ENCODE data around the gene GOT1. TPM values are rescaled to one million over a fixed set of nuclear protein-coding genes. Genes with fewer than 3 reads are reported as not detected.

Gene GOT1
- total RNA-seq, 2 experiments from 2014 or later, result 36.0 to 36.9 TPM

DNA sequence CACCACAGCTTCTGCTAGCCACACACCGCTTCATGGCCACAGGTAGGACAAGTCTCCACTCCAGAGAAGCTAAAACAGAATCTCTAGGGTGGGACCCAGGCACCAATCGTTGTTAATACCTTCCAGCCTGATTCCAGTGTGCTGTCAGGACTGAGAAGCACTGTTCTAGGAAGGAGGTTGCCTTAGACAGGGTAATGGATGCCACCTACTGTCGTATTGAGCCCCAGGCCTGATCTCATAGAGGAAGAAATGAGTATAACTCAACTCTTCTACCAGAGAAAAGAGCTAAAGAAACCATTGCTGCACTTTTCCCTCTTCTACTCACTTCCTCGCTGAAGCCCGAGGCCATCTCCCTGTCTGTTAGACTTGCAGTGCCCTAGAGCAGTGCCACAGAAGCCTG lies 69.5 kb downstream of the GOT1 start:
- H3K4me3 Mint-ChIP-seq, result no peak overlapping the region
- no peaks in the 10 kb centered on the region for H3K9me3 Mint-ChIP-seq
- no peaks in the 10 kb centered on the region for H3K36me3 Mint-ChIP-seq (ENCODE audit: low read depth)
- ChIA-PET POLR2A (no interaction called here), CTCF (interaction anchor here (0.6 kb wide), 1 partner anchor 355 kb away, joined by 3 read pairs; no protein-coding TSS in a partner anchor)
- no peak overlapping the region for H3K27ac Mint-ChIP-seq
- H3K4me1 Mint-ChIP-seq, result no peaks in the 10 kb centered on the region
- no peak for DNase-seq
- H3K27me3 Mint-ChIP-seq, result peaks cover 6% of the 10 kb centered on the region

DNA sequence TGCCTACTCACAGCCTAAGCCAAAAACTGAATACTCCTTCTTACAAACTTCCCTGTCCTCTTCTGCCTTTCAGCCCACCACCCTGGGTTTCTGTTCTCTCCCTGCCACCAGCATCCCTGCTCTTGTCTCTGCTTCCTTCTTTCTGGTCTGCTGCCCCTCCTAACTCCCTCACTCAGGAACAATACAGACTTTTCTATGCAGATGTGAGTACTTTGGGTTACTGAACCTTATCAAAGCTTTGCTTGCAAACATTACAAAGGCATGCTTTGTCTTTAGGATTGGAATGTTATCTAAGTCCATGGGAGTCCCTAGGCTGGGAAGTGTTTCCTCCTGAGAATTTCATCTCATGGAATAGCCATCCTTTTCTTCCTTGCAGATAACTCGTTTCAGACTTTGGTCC lies 72.3 kb downstream of the GOT1 start:
- ChIA-PET CTCF (no interaction called here), POLR2A (no interaction called here)
- DNase-seq, result no peak
- Mint-ChIP-seq H3K27me3 (peaks cover 17% of the 10 kb centered on the region), H3K27ac (no peak overlapping the region), H3K4me1 (no peaks in the 10 kb centered on the region), H3K9me3 (no peaks in the 10 kb centered on the region), H3K4me3 (no peak overlapping the region), H3K36me3 (ENCODE audit: low read depth) (no peaks in the 10 kb centered on the region)

DNA sequence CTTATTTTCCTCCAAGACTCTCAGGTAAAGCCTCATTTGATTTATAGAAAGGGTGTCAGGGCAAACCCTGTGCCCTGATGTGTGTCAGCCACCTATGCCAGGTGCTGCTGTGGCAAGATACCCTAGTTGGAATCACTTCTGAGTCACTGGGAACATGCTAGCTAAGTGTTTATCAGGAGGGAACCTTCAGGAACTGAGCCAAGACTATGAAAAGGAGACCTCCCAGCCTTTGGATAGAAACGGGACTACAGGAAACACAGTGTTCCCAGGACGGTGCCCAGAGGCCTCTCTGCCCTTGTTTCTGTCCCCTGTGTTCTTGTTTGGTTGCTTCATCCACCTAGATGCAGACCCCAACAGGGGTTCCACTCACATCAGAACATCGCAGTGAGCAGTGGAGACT lies 72.7 kb downstream of the GOT1 start:
- CTCF ChIA-PET, result no interaction called here
- Mint-ChIP-seq H3K36me3 (ENCODE audit: low read depth) (no peaks in the 10 kb centered on the region), H3K9me3 (no peaks in the 10 kb centered on the region), H3K4me1 (no peaks in the 10 kb centered on the region), H3K27ac (no peak overlapping the region), H3K4me3 (no peak overlapping the region), H3K27me3 (peaks cover 21% of the 10 kb centered on the region)
- POLR2A ChIA-PET, result no interaction called here
- DNase-seq, result no peak

DNA sequence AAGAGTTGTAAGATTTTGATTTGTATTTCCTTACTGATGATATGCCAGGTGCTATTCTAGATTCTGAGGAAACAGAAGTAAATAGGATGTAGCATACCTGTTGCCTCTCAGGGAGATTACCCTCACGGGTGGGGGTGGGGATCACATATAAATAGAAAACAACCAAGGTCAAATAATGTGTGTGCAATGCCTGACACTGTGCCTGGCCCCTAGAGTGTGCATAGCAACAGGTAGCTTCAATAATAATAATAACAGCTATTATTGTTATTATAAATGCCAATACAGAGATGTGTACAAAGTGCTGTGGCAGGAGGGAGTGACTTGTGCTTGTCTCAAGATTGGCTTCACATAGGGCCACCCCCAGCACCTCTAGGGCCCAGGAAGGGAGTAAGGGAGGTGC lies 77.2 kb downstream of the GOT1 start:
- POLR2A ChIA-PET, result no interaction called here
- no peaks in the 10 kb centered on the region for H3K9me3 Mint-ChIP-seq
- CTCF ChIA-PET, result no interaction called here

DNA sequence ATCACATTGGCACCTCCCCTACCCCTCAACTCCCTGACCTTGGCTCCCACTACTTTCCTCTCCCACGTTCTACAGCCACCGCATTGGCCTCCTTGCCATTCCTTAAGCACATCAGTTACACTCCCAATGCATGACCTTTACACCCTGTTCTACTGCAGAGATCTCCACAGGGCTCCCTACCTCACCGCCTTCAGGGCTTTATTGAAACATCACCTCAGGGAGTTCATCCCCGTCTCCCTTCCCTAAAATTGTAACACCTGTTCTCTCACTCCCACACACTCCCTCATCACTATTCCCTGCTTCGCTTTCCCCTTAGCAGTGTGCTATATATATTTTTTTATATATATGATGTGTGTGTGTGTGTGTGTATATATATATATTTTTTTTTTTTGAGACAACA lies 82.8 kb downstream of the GOT1 start:
- no peaks in the 10 kb centered on the region for H3K36me3 Mint-ChIP-seq (ENCODE audit: low read depth)
- POLR2A ChIA-PET, result no interaction called here

More for the DNA sequence above, 77.2 kb downstream of the GOT1 start:
- Mint-ChIP-seq H3K4me1 (no peaks in the 10 kb centered on the region), H3K4me3 (no peak overlapping the region), H3K27ac (no peak overlapping the region), H3K27me3 (peaks cover 30% of the 10 kb centered on the region), H3K36me3 (ENCODE audit: low read depth) (no peaks in the 10 kb centered on the region)
- no peak for DNase-seq

More for the DNA sequence above, 82.8 kb downstream of the GOT1 start:
- CTCF ChIA-PET, result no interaction called here
- Mint-ChIP-seq H3K9me3 (no peaks in the 10 kb centered on the region), H3K4me1 (no peaks in the 10 kb centered on the region), H3K27me3 (peaks cover 16% of the 10 kb centered on the region), H3K27ac (no peak overlapping the region), H3K4me3 (no peak overlapping the region)
- DNase-seq, result no peak

Other genes starting within 250 kb of the GOT1 start
- not detected for gene HPSE2, start 194.8 kb downstream of the GOT1 start, total RNA-seq
- under 1 TPM; 0.08 TPM for gene CNNM1, start 101.3 kb downstream of the GOT1 start, total RNA-seq
- gene NKX2-3, start 102.3 kb upstream of the GOT1 start, total RNA-seq, result not detected
- gene SLC25A28, start 189.8 kb upstream of the GOT1 start, total RNA-seq, result 10 to 100 TPM; 66.7 to 67.9 TPM
- gene ENTPD7, start 228.9 kb upstream of the GOT1 start, total RNA-seq, result 1 to 10 TPM; 4.1 to 4.3 TPM

Measured in activated CD4-positive, alpha-beta memory T cell treated with anti-CD3 and anti-CD28 coated beads, Interleukin-2, amount 10 ng/mL, durations not matched to agents 7 days and 5 days (primary cell).